ENCODE measurements around the gene ADCY4. TPM values are rescaled to one million over a fixed set of nuclear protein-coding genes. Genes with fewer than 3 reads are reported as not detected.

The ADCY4 gene
- total and polyA plus RNA-seq, 2 of the 13 experiments (the other 11 are each of a cell fraction or from before 2014, with no cell fraction given) = 0.03 TPM; not detected in 1

- TF ChIP-seq ZNF407 (CRISPR knock-in tag; IDR thresholded peaks at IDR 0.05; ENCODE audit: not compliant biosample characterization) = peak; percentile 99
- peak; percentile 84 for TF ChIP-seq ZNF263 (CRISPR knock-in tag; IDR thresholded peaks at IDR 0.05)
- peak; percentile 68; the same call in 1 of the 2 replicates for TF ChIP-seq PRDM10 (CRISPR knock-in tag; IDR thresholded peaks at IDR 0.05; ENCODE audit: low read depth)
- peak; percentile 96 for TF ChIP-seq RFXAP (CRISPR knock-in tag; IDR thresholded peaks at IDR 0.05; ENCODE audit: borderline replicate concordance)
- peak; percentile 87 for TF ChIP-seq ARNT2 (CRISPR knock-in tag; IDR thresholded peaks at IDR 0.05; ENCODE audit: low read depth)
- no peak for TF ChIP-seq ZNF207 (IDR thresholded peaks at IDR 0.05; ENCODE audit: borderline replicate concordance)
- TF ChIP-seq TBL1XR1 (IDR thresholded peaks at IDR 0.05; ENCODE audit: borderline replicate concordance, low read length, partially characterized antibody) = peak; percentile 12
- 0 out of 2 replicates have a peak, but pooled peaks have one; percentile 86 for TF ChIP-seq RARG (CRISPR knock-in tag; IDR thresholded peaks at IDR 0.05; ENCODE audit: low read depth)
- peak; percentile 100 for TF ChIP-seq SAP130 (CRISPR knock-in tag; IDR thresholded peaks at IDR 0.05; ENCODE audit: low read depth)
- TF ChIP-seq, protein P1, sequence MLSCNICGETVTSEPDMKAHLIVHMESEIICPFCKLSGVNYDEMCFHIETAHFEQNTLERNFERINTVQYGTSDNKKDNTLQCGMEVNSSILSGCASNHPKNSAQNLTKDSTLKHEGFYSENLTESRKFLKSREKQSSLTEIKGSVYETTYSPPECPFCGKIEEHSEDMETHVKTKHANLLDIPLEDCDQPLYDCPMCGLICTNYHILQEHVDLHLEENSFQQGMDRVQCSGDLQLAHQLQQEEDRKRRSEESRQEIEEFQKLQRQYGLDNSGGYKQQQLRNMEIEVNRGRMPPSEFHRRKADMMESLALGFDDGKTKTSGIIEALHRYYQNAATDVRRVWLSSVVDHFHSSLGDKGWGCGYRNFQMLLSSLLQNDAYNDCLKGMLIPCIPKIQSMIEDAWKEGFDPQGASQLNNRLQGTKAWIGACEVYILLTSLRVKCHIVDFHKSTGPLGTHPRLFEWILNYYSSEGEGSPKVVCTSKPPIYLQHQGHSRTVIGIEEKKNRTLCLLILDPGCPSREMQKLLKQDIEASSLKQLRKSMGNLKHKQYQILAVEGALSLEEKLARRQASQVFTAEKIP (CRISPR knock-in tag; IDR thresholded peaks at IDR 0.05; ENCODE audit: borderline replicate concordance) = no peak
- TF ChIP-seq BCL3 (CRISPR knock-in tag; IDR thresholded peaks at IDR 0.05) = peak; percentile 99
- TF ChIP-seq ZNF550 (CRISPR knock-in tag; IDR thresholded peaks at IDR 0.05; ENCODE audit: borderline replicate concordance) = peak; percentile 97; the same call in 1 of the 2 replicates
Observed at GRCh38 chr14:24299255-24300191, 35.3 kb downstream of the ADCY4 start, which contains the start of the genes DHRS1 and NOP9 (continued).

Measured in HepG2 (cell line).